Astrocyte (in vitro differentiated cells and primary cell): ENCODE measurements around the gene SRPRB. TPM values are rescaled to one million over a fixed set of nuclear protein-coding genes. Genes with fewer than 3 reads are reported as not detected.

Source experiments
- DNase-seq: peaks from one replicate; pipeline ENCODE4 v3.0.0-alpha.2; 2010; ENCODE audit warnings: low read depth
- FAIRE-seq: peaks from 2 replicates; lab custom pipeline; 2011; peaks lifted over from hg19 to GRCh38; lab: Jason Lieb, UNC
- H2AFZ ChIP-seq: 2 replicates; pipeline ENCODE4 v1.6.0; 2012; ENCODE audit warnings: low read depth, low read length, inconsistent platforms
- H3K27ac ChIP-seq: 2 replicates; pipeline ENCODE4 v1.5.1; 2011; ENCODE audit warnings: low read depth, low read length, inconsistent platforms
- H3K27me3 ChIP-seq: 2 replicates; pipeline ENCODE4 v1.6.0; 2011; ENCODE audit warnings: low read length, inconsistent platforms; ENCODE audit not compliant: insufficient read depth
- H3K36me3 ChIP-seq: 2 replicates; pipeline ENCODE4 v1.5.1; 2011; ENCODE audit warnings: low read length, inconsistent platforms; ENCODE audit not compliant: insufficient read depth
- H3K4me1 ChIP-seq: 2 replicates; pipeline ENCODE4 v1.5.1; 2011; ENCODE audit warnings: low read length, inconsistent platforms; ENCODE audit not compliant: insufficient read depth
- H3K4me2 ChIP-seq: 2 replicates; pipeline ENCODE4 v1.6.0; 2012; ENCODE audit warnings: low read length, inconsistent platforms
- H3K4me3 ChIP-seq: 2 replicates; pipeline ENCODE4 v1.5.1; 2011; ENCODE audit warnings: low read depth, mild to moderate bottlenecking, low read length, inconsistent platforms; ENCODE audit not compliant: insufficient read depth
- H3K79me2 ChIP-seq: 2 replicates; pipeline ENCODE4 v1.6.0; 2012; ENCODE audit warnings: mild to moderate bottlenecking, low read length, inconsistent platforms; ENCODE audit not compliant: insufficient read depth
- H3K9ac ChIP-seq: 2 replicates; pipeline ENCODE4 v1.6.0; 2012; ENCODE audit warnings: mild to moderate bottlenecking, low read length, inconsistent platforms
- H3K9me3 ChIP-seq: 2 replicates; pipeline ENCODE4 v1.5.1; 2012; ENCODE audit warnings: low read depth, mild to moderate bottlenecking, low read length, inconsistent platforms; ENCODE audit not compliant: insufficient read depth
- H4K20me1 ChIP-seq: 2 replicates; pipeline ENCODE4 v1.6.0; 2012; ENCODE audit warnings: low read length, inconsistent platforms; ENCODE audit not compliant: insufficient read depth
- H3K27ac Mint-ChIP-seq: one replicate; pipeline ENCODE4 v1.8.0; 2021; ENCODE audit warnings: mild to moderate bottlenecking, mixed read lengths; ENCODE audit not compliant: unreplicated experiment
- H3K27me3 Mint-ChIP-seq: one replicate; pipeline ENCODE4 v1.8.0; 2021; ENCODE audit warnings: low read depth, mixed read lengths; ENCODE audit not compliant: unreplicated experiment
- H3K36me3 Mint-ChIP-seq: one replicate; pipeline ENCODE4 v1.8.0; 2021; ENCODE audit warnings: low read depth, mixed read lengths; ENCODE audit not compliant: unreplicated experiment
- H3K4me1 Mint-ChIP-seq: one replicate; pipeline ENCODE4 v1.8.0; 2021; ENCODE audit warnings: low read depth, mixed read lengths; ENCODE audit not compliant: unreplicated experiment
- H3K4me3 Mint-ChIP-seq: one replicate; pipeline ENCODE4 v1.8.0; 2021; ENCODE audit warnings: mild to moderate bottlenecking, moderate library complexity, mixed read lengths; ENCODE audit not compliant: unreplicated experiment
- H3K9me3 Mint-ChIP-seq: one replicate; pipeline ENCODE4 v1.8.0; 2021; ENCODE audit warnings: mild to moderate bottlenecking, mixed read lengths; ENCODE audit not compliant: unreplicated experiment
- EZH2 ChIP-seq: IDR thresholded peaks from 2 replicates; pipeline ENCODE4 v1.6.1; 2012; ENCODE audit warnings: mild to moderate bottlenecking, low read length, inconsistent platforms; ENCODE audit not compliant: insufficient read depth
- total RNA-seq: library from RNA; stranded (reverse); gene quantifications from 2 replicates; pipeline ENCODE4 v1.2.1, GENCODE V29; 2021
- TF ChIP-seq, protein P1 (sequence below): IDR thresholded peaks from 2 replicates; pipeline ENCODE4 v1.5.1; 2011; ENCODE audit warnings: low read depth, mild to moderate bottlenecking, inconsistent platforms, low read length, moderate library complexity; ENCODE audit not compliant: insufficient read depth

The SRPRB gene
- total RNA-seq, 1 donor from 2014 or later: 83.8 TPM

- H3K79me2 ChIP-seq: no peaks in the 10 kb centered on the region
- H3K36me3 ChIP-seq: no peaks in the 10 kb centered on the region
- H3K27ac Mint-ChIP-seq: no peak overlapping the region
- peaks cover 3% of the 10 kb centered on the region for H3K27me3 Mint-ChIP-seq
- no peaks in the 10 kb centered on the region for H3K9me3 ChIP-seq
- H3K27ac ChIP-seq: no peak overlapping the region
- no peaks in the 10 kb centered on the region for H4K20me1 ChIP-seq
- FAIRE-seq (no peak), DNase-seq (no peak)
- no peak overlapping the region for H3K4me3 ChIP-seq
- no peak overlapping the region for H3K4me3 Mint-ChIP-seq
- H3K4me1 ChIP-seq: no peaks in the 10 kb centered on the region
- no peak overlapping the region for H3K9ac ChIP-seq
- no peak overlapping the region for H2AFZ ChIP-seq
- no peaks in the 10 kb centered on the region for H3K9me3 Mint-ChIP-seq
- peaks cover 43% of the 10 kb centered on the region for H3K36me3 Mint-ChIP-seq
- TF ChIP-seq, protein P1, sequence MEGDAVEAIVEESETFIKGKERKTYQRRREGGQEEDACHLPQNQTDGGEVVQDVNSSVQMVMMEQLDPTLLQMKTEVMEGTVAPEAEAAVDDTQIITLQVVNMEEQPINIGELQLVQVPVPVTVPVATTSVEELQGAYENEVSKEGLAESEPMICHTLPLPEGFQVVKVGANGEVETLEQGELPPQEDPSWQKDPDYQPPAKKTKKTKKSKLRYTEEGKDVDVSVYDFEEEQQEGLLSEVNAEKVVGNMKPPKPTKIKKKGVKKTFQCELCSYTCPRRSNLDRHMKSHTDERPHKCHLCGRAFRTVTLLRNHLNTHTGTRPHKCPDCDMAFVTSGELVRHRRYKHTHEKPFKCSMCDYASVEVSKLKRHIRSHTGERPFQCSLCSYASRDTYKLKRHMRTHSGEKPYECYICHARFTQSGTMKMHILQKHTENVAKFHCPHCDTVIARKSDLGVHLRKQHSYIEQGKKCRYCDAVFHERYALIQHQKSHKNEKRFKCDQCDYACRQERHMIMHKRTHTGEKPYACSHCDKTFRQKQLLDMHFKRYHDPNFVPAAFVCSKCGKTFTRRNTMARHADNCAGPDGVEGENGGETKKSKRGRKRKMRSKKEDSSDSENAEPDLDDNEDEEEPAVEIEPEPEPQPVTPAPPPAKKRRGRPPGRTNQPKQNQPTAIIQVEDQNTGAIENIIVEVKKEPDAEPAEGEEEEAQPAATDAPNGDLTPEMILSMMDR: no peak
- TF ChIP-seq EZH2: no peak
- no peaks in the 10 kb centered on the region for H3K27me3 ChIP-seq
- no peaks in the 10 kb centered on the region for H3K4me1 Mint-ChIP-seq
- no peak overlapping the region for H3K4me2 ChIP-seq
Observed at GRCh38 chr3:133828576-133829309, 23.1 kb downstream of the SRPRB start.

- FAIRE-seq (no peak), DNase-seq (no peak)
- H3K36me3 Mint-ChIP-seq: peaks cover 37% of the 10 kb centered on the region
- peaks cover 3% of the 10 kb centered on the region for H3K27me3 Mint-ChIP-seq
- H3K27ac Mint-ChIP-seq: no peak overlapping the region
- no peaks in the 10 kb centered on the region for H3K9me3 Mint-ChIP-seq
- no peak overlapping the region for H3K27ac ChIP-seq
- no peak overlapping the region for H3K4me3 Mint-ChIP-seq
- H3K27me3 ChIP-seq: no peaks in the 10 kb centered on the region
- no peaks in the 10 kb centered on the region for H3K36me3 ChIP-seq
- no peak overlapping the region for H3K4me3 ChIP-seq
- H3K4me2 ChIP-seq: no peak overlapping the region
- H2AFZ ChIP-seq: no peak overlapping the region
- no peaks in the 10 kb centered on the region for H3K4me1 ChIP-seq
- H3K79me2 ChIP-seq: no peaks in the 10 kb centered on the region
- H3K4me1 Mint-ChIP-seq: no peaks in the 10 kb centered on the region
- no peaks in the 10 kb centered on the region for H3K9me3 ChIP-seq
- no peaks in the 10 kb centered on the region for H4K20me1 ChIP-seq
- H3K9ac ChIP-seq: no peak overlapping the region
- TF ChIP-seq, protein P1: no peak
- TF ChIP-seq EZH2: no peak
Observed at GRCh38 chr3:133829310-133829707, 23.7 kb downstream of the SRPRB start.

DNA sequence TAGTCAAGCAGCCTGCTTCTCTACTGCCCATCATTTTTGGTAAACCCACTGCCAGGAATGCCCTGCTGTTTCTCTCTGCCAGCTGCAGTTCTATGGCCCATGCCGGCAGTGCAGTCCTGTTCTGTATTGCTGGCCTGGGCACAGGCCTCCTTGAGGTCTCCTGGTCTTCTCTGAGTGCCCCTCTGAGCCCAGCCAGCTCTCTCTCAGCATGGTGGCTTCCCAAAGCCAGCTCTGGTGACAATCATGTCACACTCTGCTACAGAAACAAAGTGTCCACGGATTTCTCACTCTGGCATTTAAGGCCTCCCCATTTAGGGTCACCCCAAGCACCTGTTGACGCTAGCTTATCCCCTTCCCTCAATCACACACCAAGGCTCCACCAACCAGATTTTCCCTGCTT lies 24.5 kb downstream of the SRPRB start:
- no peak overlapping the region for H3K4me3 Mint-ChIP-seq
- Histone ChIP-seq H3K9ac (no peak overlapping the region), H4K20me1 (no peaks in the 10 kb centered on the region), H3K27me3 (no peaks in the 10 kb centered on the region), H3K4me1 (no peaks in the 10 kb centered on the region), H3K9me3 (no peaks in the 10 kb centered on the region), H3K79me2 (no peaks in the 10 kb centered on the region), H3K4me2 (no peak overlapping the region), H3K36me3 (no peaks in the 10 kb centered on the region), H2AFZ (no peak overlapping the region), H3K4me3 (no peak overlapping the region), H3K27ac (no peak overlapping the region)
- no peak overlapping the region for H3K27ac Mint-ChIP-seq
- FAIRE-seq (no peak), DNase-seq (no peak)
- TF ChIP-seq, protein P1: no peak
- TF ChIP-seq EZH2: no peak
- peaks cover 3% of the 10 kb centered on the region for H3K27me3 Mint-ChIP-seq
- H3K36me3 Mint-ChIP-seq: peaks cover 39% of the 10 kb centered on the region
- H3K9me3 Mint-ChIP-seq: peaks cover 1% of the 10 kb centered on the region
- H3K4me1 Mint-ChIP-seq: no peaks in the 10 kb centered on the region
